ENCODE data around the gene ODAD4.

The ODAD4 gene

GRCh38 chr17:41930009-41930832 is at the start of gene ODAD4:
ODAD4 (plus strand) TSS chr17:41930617; CDS start chr17:41930724, 107 bp downstream.
- peak; percentile 95 for DNase-seq (ENCODE audit: low spot score)

GRCh38 chr17:41882756-41883155 is 47.7 kb upstream of the ODAD4 start:
- DNase-seq (ENCODE audit: low spot score): no peak

- no peak for DNase-seq (ENCODE audit: low spot score)
Measured at GRCh38 chr17:41885733-41886132, 44.7 kb upstream of the ODAD4 start.

- DNase-seq (ENCODE audit: low spot score): no peak
Measured at GRCh38 chr17:41888332-41888965, 42.0 kb upstream of the ODAD4 start.

- DNase-seq (ENCODE audit: low spot score): no peak
Measured at GRCh38 chr17:41891135-41892020, 39.0 kb upstream of the ODAD4 start.

GRCh38 chr17:41892021-41892376 is 38.4 kb upstream of the ODAD4 start:
- no peak for DNase-seq (ENCODE audit: low spot score)

- no peak for DNase-seq (ENCODE audit: low spot score)
Measured at GRCh38 chr17:41893384-41893783, 37.0 kb upstream of the ODAD4 start.

- no peak for DNase-seq (ENCODE audit: low spot score)
Measured at GRCh38 chr17:41894791-41895331, 35.6 kb upstream of the ODAD4 start.

GRCh38 chr17:41895617-41896016 is 34.8 kb upstream of the ODAD4 start:
- DNase-seq (ENCODE audit: low spot score): no peak

GRCh38 chr17:41896726-41897125 is 33.7 kb upstream of the ODAD4 start:
- DNase-seq (ENCODE audit: low spot score): no peak

- no peak for DNase-seq (ENCODE audit: low spot score)
Measured at GRCh38 chr17:41901646-41902045, 28.8 kb upstream of the ODAD4 start.

GRCh38 chr17:41904242-41904841 is 26.1 kb upstream of the ODAD4 start:
- no peak for DNase-seq (ENCODE audit: low spot score)

GRCh38 chr17:41905172-41905571 is 25.2 kb upstream of the ODAD4 start:
- no peak for DNase-seq (ENCODE audit: low spot score)

GRCh38 chr17:41906465-41907184 is 23.8 kb upstream of the ODAD4 start:
- DNase-seq (ENCODE audit: low spot score): no peak

- no peak for DNase-seq (ENCODE audit: low spot score)
Measured at GRCh38 chr17:41907185-41907556, 23.2 kb upstream of the ODAD4 start.

- no peak for DNase-seq (ENCODE audit: low spot score)
Measured at GRCh38 chr17:41907633-41908539, 22.5 kb upstream of the ODAD4 start.

- no peak for DNase-seq (ENCODE audit: low spot score)
Measured at GRCh38 chr17:41909088-41909487, 21.3 kb upstream of the ODAD4 start.

GRCh38 chr17:41910701-41911391 is 19.6 kb upstream of the ODAD4 start:
- no peak for DNase-seq (ENCODE audit: low spot score)

GRCh38 chr17:41912925-41913324 is 17.5 kb upstream of the ODAD4 start:
- DNase-seq (ENCODE audit: low spot score): no peak

- no peak for DNase-seq (ENCODE audit: low spot score)
Measured at GRCh38 chr17:41913798-41914197, 16.6 kb upstream of the ODAD4 start.

Data from globus pallidus (tissue), 1 donor.